Activated effector memory CD4-positive, alpha-beta T cell treated with Interleukin-2 at 50 U/mL for 16 hours (primary cell): Measurements from ENCODE around the gene AOPEP.
A peak's percentile ranks its signal among the peaks of the same experiment; 100 is the strongest.

Experiments
- DNase-seq: peaks from one replicate; pipeline ENCODE4 v3.0.0-alpha.2; 2020

Gene AOPEP, protein sequence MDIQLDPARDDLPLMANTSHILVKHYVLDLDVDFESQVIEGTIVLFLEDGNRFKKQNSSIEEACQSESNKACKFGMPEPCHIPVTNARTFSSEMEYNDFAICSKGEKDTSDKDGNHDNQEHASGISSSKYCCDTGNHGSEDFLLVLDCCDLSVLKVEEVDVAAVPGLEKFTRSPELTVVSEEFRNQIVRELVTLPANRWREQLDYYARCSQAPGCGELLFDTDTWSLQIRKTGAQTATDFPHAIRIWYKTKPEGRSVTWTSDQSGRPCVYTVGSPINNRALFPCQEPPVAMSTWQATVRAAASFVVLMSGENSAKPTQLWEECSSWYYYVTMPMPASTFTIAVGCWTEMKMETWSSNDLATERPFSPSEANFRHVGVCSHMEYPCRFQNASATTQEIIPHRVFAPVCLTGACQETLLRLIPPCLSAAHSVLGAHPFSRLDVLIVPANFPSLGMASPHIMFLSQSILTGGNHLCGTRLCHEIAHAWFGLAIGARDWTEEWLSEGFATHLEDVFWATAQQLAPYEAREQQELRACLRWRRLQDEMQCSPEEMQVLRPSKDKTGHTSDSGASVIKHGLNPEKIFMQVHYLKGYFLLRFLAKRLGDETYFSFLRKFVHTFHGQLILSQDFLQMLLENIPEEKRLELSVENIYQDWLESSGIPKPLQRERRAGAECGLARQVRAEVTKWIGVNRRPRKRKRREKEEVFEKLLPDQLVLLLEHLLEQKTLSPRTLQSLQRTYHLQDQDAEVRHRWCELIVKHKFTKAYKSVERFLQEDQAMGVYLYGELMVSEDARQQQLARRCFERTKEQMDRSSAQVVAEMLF

DNA sequence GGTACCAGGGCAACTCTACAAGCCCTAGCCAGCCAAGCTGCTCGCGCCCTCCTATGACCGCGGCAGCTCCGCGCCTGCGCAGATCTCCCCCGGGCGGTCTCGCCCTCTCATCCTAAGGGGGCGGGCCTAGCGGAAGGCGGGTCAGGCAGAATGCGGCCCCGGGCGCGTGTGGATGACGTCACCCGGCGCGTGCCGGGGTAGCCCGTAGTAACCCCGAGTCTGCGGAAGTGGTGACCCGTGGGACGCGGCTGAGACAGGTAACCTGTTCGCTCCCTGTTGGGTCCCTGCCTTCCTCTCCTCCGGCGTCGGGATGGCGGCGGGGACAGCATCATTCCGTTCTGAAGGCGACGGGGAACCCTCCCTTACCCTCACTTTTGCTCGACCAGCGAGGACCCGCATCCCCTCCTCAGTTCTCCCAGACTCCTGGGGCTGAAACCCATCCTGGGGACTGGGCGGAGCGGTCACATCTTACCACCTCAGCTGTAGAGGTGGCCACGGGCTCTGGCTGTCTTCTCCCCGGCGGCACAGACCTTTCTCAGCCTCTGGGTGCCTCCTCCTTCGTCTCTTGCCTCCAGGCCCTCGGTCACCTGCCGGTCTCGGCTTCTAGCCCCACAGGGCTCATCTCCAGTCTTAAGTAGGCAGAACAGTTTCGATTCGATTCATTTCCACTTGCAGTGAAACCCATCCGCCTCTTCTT is at the start of gene AOPEP:
Gene AOPEP (plus strand): TSS at position 205 of the 697 bp plus-strand sequence. CDS start 33,085 bp downstream, outside the sequence.
- DNase-seq = peak; percentile 99

DNA sequence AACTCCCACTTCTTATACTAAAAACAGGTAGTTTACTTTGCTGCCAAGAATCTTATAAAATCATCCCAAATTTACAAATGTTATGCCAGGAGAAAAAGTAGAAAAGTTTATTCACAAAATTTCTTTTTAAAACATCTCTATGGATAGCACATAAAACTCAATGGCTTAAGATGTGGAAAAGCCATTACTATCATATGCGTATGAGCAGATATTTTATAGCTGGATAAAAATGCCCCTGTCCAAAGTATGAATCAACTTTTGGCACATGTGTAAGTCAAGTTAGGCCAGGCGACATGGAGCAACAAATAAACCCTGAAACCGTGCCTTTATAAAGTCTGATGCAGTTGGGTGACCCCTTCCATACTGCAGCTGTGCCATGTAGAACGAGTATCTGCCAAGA is 48.6 kb upstream of the AOPEP start:
- no peak for DNase-seq

DNA sequence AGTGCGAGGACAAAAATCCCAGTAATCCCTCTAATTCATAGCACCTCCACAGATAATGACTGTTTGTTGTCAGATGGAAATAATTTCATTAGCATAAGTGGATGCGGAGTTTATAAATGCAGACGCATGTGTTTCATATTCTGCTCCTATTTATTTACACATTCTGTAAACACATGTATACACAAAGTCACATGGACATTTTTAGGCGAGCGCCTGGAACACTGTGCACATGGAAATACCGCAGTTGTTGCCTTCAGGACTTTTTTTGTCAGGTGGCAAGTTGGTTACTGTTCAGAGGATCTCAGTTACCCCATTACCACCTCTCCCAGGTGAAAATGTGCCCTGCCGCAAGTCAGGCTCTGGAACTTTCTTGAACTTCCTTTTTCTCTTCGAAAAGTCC is 46.9 kb upstream of the AOPEP start:
- no peak for DNase-seq

DNA sequence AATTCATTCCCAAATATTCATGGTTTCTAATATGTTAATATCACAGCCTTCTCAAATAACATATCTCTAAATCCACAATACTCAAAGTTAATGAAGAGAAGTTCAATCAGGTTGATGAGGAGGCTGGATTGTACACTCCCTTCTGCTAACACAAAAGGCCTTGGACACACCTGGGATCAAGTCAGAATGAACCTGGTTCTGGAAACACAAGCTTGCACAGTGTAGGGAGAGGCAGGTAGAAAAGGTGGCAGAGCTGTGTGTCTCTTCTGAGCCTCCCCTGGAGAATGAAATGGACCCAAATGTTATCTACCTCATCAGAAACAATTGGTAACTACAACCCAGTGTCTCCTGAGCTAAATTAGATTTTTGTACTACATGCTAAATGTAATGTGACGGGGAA is 46.5 kb upstream of the AOPEP start:
- no peak for DNase-seq

DNA sequence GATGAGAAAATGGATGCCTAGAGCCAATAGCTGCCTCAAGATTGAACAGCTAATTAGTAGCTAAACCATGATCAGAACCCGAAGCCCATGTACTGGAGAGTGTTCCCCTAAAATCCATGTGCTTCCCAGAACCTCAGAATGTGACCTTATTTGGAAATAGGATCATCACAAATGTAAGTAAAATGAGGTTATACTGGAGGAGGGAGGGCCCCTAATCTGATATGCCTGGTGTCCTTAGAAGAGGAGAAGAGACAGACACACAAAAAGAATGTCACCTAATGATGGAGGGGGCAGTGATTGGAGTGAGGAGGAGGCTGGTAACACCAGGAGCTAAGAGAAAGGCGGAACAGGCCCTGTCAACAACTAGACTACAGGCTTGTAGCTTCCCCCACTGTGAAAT is 45.9 kb upstream of the AOPEP start:
- no peak for DNase-seq

DNA sequence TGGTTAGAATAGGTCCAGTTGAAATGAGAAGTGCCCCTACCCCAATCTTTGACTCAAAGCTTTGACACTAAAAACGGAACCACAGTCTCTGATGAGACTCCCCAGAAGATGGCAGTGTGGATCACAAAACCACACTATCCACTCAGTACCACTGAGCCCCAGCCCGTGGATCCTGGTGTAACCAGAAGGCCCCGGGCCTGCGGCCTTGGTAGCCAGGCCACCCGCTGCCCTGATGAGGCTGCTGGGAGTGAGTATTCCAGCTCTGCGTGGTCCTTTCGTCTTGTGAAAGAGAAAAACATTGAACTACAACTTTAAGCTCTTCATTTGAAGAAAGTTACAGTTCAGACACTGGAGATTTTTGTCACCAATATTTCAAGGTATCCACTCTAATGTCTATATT is 45.0 kb upstream of the AOPEP start:
- DNase-seq = peak; percentile 29

DNA sequence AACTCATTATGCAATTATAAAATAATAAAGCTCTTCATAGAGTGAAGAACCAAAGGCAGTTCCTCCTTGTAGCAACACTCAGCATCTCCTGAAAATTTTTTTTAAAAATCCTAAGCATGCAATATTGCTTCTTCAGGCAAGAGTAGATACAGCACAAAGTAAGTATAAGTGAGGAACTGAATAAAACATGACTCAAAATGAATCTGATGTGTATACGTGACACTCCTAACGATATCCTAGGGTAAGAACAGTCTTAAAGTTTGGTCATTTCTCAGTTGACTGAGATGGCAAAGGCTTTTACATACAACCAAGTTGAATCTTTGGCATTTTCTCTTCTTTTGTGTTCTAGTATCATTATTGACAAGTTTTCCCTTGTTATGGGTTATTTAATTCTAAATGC is 41.1 kb upstream of the AOPEP start:
- DNase-seq = no peak

DNA sequence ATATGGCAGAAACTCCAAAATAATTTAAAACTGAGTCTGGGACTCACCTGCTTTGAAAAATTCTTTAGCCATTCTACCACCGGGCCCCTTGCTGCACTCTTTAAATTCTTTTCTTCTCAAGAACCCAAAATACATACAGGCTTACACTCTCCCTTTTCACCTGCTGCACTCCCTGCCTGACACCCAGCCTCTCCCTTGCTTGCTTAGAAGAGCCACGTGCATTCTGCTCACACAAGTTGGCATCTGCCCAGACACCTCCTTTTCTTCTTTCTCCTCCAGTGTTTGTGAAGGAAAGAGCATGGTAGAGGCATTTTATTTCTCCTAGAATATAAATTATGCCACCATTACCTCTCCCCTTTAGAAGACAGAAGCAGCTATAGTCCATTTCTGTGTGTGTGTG is 39.0 kb upstream of the AOPEP start:
- DNase-seq = no peak

DNA sequence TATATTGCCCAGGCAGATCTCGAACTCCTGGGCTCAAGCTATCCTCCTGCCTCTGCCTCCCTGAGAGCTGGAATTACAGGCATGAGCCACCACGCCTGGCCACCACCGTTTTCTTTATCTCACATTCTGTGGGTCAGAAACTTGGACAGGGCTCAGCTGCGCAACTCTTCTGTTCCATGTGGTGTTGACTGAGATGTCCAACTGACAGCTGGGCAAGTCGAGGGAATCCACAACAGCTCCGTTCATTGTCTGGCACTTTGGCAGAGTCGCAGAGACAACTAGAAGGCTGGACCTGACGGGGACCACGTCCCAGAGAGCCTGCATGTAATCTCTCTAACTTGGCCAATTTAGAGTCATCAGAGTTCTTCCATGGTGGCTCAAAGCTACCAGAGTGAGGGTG is 36.2 kb upstream of the AOPEP start:
- DNase-seq = no peak

DNA sequence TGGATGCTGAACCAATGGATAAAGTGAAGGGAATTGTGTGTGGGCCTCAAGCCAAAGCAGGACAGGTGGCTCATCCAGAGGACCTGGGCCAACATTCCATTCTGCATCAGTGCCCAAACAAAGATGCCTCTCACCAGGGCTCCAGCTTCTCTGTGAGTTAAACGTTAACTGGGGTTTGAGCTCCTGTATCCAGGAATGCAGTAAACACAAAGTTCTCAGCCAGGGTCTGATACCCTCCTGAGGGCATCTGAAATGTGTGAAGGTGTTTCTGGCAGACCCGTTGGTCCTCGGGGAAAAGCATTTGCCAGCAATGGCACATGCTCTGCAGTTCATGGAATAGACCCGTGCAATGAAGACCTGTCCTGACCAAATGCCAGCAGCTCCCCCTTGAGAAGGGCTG is 33.9 kb upstream of the AOPEP start:
- no peak for DNase-seq

DNA sequence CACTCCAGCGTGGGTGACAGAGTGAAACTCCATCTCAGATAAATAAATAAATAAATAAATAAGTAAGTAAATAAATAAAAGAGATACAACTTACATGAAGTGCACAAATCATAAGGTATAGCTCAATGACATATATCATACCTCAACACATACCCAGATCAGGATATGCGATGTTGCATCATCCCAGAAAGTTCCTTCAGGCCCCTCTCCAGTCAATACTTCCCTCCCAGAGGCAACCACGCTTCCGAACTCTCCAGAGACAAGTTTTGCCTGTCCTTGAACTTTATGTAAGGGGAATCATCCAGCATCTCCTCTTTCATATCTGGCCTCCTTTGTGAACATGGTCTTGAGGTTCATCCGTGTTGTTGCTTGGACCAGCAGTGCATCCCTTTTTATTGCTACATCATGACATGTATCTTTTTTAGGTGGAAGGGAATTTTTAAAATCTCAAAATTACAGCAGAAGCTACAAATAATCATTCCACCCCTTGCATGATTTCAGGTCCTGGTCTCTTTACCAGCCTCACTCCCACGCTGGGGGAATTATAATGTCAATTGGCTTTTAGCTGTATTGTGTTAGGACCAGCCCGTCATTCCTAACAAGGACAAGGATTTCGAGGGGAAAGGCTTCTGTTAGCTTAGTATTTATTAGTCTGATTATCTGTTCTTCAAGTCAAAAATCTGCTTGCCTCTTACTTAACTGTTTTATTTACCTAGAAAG is 32.9 kb upstream of the AOPEP start:
- DNase-seq = no peak

DNA sequence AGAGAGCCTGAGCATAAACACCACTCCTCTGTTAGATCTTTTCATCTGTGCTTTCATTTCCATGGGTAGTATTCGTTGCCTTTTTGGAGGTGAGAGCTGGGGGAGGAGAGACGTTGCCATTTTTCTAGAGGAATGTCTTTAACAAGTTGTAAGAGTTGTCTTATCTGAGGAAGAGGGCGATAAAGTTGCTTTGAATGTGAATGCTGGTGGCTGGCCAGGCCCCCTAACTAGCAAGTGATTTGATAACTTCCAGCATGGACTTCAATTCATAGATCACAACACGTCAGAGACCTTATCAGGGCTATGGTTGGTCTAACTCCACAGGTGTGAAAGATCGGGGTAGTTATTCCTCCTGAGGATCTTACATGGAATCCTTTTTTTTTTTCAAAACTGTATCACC is 30.0 kb upstream of the AOPEP start:
- DNase-seq = no peak

DNA sequence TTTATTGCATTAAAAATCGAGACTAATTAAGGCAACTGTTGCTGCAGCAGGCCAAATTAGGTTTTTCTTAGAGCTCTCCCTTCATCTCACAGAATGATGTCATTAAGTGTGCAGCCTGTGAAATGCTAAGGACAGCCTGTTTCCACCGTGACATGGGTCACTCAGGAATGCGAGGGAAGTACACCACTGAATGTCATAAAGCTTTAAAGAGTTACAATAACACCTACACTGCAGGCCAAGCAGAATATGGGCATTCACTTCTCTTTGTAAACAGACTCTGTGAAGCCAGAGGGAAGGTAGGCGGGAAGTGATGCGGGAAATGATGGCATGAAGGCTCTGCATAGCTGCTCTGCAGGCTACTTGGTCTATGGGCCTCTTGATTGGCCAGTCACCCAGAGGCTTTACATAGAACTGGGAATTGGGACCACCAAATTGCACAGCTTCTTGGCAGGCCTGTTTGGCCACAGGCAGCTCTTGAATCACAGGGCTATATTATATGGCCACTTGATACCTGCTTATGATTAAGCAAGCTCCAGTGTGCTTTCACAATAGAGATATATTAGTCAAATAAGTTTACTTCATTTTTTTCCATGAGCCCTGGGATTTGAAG is 28.4 kb upstream of the AOPEP start:
- no peak for DNase-seq

DNA sequence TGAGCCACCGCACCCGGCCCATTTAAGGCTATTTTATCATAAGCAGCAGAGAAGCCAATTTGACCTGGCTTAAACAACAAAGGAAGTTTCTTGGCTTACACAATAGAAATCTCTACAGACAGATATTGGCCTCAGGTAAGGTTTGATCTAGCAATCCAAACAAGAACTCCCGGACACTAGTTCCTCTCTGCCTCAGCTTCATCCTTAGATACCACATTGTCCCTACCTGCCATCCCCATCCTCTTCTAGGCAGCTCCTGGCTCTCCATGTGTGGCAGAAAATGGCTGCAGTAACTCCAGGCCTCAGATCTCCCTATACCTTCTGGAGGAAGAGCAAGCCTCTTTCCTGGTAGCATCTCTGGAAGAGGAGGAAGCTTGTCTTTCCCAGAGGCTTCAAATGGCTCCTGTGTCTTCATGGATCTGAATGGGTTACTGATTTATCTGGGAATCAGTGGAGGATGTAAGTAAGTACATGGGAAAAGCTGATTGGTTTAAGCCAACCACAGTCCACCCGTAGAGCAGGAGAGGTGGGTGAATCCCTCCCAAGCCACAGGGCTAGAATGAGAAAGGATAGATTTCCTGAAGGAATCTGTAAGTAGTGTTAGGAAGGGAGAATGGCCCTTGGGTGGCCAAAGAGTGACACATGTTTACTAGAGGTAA is 26.7 kb upstream of the AOPEP start:
- no peak for DNase-seq

DNA sequence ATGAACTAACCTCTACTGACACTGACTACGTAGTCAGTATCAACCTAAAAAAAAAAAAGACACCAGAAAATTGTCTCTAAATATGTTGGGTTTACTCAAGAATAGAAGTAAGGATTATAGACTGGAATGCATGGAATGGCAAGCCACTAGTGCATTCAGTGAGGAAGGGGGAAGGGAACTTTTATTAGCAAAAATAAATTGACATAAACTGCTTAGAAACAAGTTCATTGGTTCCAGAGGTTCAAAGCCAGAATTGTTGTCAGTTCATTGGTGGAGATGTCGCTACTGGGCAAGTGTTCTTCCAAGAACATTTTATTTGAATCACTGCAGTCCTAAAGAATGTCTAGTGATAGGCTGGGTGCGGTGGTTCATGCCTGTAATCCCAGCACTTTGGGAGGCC is 26.1 kb upstream of the AOPEP start:
- no peak for DNase-seq

DNA sequence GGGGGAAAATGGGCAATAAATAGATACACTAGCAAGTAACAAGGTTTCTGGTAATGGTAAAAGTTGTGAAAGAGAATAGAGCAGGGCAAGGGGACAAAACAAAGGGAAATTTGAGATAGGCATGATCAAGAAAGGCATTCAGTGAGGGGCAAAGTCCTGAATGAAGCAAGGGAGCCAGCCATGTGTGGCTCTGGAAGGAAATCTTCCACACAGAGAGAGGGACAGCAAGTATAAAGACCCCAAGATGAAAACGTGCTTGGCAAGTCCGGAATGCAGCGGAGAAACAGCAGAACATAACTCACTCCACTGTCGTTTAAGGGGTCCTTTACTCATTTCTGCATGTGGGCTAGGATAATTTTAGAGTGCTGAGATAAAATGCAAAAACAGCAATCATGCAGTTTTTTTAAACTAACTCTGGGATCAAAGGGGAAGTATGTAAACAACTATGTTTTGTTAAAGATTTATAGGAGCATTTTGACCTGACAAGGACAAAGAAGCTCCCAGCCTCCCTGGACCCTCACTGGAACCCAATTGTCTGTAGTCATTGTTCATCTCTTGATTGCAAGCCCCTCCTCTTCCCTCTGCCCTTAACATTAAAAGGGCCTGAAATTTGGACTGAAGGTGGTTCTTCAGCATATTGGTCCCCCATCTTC is 22.9 kb upstream of the AOPEP start:
- DNase-seq = no peak

DNA sequence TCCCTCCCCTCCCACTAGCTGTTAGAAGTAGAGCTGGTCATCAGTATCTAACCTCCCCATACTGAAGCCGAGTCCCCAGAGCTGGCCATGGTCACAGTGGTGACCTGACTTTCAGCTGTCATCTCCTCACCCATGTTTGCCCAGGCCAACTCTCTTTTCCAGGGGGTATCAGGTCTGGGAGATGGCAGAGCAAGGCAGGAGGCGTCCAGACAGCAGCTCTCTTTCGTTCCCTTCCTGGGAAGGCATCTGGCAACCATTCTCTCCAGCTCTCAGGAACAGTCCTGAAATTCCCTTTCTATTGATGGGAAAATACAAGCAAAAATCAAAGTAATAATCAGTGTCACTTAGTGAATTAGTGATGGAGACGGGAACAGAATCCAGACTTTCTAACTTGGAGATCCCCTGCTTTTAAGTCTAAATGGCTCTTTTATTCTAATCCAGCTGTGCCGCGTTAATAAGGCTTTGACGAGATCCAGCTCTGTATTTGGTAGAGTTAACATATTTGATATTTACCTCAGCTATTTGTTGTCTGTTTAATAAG is 21.3 kb upstream of the AOPEP start:
- DNase-seq = no peak

DNA sequence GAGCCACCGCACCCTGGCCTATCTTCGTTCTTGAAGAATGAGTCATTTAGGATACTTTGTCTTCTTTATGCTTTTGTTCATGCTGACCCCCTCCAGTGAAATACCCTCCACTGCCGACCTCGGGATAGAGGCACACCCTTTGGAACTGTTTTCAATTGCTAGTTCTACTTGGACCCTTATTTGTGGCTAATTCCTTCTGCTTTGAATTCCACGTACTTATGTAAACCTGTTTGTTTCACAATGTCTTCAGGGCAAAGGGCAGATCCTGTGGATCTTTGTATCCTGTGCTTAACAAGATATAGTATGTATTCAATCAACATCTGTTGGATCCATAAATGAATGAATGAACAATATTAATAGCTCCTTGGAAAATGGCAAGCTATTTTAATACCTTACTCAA is 19.6 kb upstream of the AOPEP start:
- no peak for DNase-seq

DNA sequence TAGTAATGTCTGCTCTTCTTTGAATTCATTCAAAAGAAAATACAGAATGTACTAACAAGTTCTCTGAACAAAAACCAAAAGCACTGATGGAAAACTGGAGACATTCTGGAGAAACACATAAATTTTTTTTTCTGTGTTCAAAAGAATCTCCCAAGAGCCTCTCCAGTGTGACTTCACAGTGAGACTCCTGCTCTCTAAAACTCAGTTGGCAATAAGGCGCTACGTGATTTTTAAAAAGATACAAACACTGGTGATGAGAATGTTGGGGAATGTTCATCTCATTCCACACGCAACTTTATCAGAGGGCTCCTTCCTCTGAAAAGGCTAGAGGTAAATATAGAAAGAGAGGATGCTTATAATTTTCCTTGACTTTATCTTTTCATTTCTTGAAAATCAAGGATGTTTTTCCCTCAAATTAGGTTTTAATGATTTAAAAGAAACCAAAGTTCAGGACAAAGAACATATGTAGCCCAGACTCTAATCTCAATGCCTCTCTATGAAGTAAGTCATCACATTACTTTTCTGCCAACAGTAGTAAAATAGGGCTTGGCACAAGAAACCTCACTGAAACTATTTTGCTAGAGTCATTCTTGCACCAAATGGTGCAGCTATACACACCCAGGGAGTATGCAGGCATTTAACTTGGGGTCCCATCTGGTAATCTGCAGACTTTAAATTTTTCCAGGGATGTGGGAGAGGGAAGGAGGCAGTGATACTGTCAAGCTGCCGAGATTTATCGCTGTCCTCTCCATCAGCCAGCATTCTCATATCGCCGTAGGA is 12.9 kb upstream of the AOPEP start:
- DNase-seq = no peak

DNA sequence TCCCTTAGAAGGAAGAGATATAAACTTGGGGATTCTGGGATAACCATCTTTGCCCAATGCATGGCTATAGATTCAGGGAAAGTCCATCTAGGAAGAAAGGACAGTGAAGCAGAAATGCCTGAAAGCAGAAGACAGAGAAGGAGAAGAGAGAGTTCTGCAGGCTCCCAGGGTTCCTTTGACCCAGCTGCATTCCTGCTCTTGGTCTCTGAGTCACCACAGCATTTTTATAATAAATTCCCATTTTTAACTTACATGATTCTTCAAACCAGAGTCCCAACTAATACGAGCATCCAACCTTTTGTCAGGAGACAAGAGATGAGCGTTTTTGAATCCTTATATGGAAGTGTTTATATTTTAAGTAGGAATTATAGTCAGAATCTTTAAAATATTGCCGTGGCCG is 12.0 kb upstream of the AOPEP start:
- DNase-seq = no peak
